DOHH2 (cell line): ENCODE data around the gene FKBP6.

Source experiments
- CTCF ChIP-seq: fragments of 200-600 bp; sonication (generic); IDR thresholded peaks from one replicate; pipeline ENCODE4 v1.5.1; 2014; ENCODE audit warnings: antibody characterized with exemption, mild to moderate bottlenecking, low read depth, low read length; ENCODE audit not compliant: poor library complexity, severe bottlenecking
- EZH2phosphoT487 ChIP-seq: fragments of 200-600 bp; sonication (generic); IDR thresholded peaks from 2 replicates; pipeline ENCODE4 v1.6.1; 2017; ENCODE audit warnings: borderline replicate concordance, mild to moderate bottlenecking, antibody characterized with exemption, low read length, moderate library complexity, mixed read lengths

- TF ChIP-seq CTCF: no peak
- TF ChIP-seq EZH2phosphoT487: no peak
Measured at GRCh38 chr7:73394422-73394821, 66.5 kb downstream of the FKBP6 start.
